ENCODE data around the gene DEPDC1B.
"Not testable (repeated sequence)": the region's sequence is repeated elsewhere in the genome, so short reads cannot be mapped to it uniquely, and the experiment has no call there.

The DEPDC1B gene

DNA sequence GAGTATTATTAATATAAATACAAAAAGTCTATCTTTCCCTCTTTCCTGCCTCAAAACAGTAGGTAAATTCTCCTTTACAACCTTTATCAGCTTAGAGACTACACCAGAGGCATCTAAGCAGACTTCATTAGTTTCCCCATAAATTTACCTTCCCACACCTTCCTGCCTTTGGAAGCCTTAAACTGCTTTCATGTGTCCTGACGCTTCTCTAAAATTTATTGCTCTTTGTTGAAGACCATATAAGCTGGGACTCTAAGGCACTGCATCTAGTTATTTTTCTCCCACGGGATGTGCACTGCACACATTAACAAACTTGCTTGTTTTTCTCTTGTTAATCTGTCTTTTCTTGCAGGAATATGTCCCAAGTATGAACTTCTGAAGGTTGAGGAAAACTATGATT, 51.8 kb downstream of the DEPDC1B start:
- no peak for DNase-seq (ENCODE audit: low spot score)

- no peak for DNase-seq (ENCODE audit: low spot score)
Observed at GRCh38 chr5:60640901-60641300, 59.1 kb downstream of the DEPDC1B start.

GRCh38 chr5:60639544-60639943, 60.4 kb downstream of the DEPDC1B start:
- DNase-seq (ENCODE audit: low spot score): no peak

GRCh38 chr5:60638300-60638699, 61.7 kb downstream of the DEPDC1B start:
- DNase-seq (ENCODE audit: low spot score): no peak

DNA sequence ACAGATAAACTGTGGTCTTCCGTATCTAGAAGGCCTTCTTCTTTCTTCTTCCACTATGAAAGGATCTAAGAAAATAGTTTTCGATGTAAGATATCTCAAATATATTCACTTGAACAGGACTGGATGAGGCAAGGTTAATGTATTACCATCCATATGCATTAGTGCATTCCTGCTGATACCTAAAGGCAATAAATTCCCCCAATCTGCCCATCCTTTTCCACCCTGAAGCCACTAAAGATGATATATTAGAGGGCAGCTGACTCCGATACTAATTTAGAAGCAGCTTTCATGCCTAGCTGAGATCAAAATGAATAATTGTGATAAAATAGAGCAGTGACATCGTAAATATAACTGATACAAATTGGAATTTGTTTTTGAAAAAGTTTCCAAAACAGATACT, 63.3 kb downstream of the DEPDC1B start:
- DNase-seq (ENCODE audit: low spot score): no peak

GRCh38 chr5:60636001-60636400, 64.0 kb downstream of the DEPDC1B start:
- DNase-seq (ENCODE audit: low spot score): no peak

DNA sequence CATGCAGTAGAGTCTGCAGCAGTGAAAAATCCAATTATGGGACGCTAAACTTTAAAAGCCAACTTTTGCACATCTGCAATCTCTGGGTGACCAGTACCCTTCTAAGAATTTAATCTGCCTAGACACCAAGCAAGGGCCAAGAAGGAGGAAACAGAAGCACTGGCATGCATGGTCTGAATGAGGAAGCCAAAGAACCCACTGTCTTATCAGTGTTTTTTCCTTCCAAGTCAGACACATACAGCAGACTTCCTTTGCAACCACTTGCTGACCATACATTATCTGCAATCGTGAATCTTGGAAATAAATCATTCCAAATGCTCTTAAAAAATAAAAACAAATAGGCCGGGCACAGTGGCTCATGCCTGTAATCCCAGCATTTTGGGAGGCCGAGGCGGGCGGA, 65.9 kb downstream of the DEPDC1B start:
- DNase-seq (ENCODE audit: low spot score): no peak

DNA sequence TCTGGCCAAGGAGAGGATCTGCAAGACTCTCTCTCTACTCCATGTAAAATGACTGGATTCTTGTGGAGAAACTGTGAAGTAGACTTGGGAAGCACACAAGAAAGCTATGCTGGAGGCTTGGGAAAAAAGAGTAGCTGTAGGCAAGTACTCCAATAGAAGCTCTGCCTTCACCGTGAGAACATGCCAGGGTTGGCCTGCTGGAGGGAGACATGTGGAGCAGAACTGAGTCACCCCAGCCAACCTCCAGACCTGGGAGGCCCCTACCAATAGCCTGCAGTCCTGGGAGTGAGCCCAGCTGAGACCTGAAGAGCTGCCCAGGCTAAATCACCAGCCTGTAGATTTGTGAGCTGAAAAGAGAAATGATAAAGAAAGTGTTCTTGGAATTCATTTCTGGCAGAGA, 66.6 kb downstream of the DEPDC1B start:
- DNase-seq (ENCODE audit: low spot score): no peak

DNA sequence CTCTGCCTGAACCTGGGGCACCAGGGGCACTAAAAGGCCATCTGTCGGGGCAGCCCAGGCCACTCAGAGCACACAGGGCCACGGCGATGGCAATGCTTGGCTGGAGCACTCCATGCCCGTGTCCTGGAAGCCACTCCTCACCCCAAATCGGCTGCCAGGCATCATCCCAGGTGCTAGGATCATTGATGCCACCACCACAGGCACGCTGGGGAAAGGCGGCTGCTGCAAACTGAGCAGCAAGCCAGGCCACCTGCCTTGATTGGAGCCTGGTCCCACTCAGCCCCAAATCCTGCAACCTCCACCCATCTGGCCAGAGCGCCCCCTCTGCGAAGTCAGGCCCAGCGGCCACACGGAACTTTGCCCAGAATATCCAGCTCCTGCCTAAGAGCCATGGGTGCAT, 67.8 kb downstream of the DEPDC1B start:
- DNase-seq (ENCODE audit: low spot score): no peak

- DNase-seq (ENCODE audit: low spot score): no peak
Observed at GRCh38 chr5:60630836-60631235, 69.1 kb downstream of the DEPDC1B start.

GRCh38 chr5:60630179-60630578, 69.8 kb downstream of the DEPDC1B start:
- no peak for DNase-seq (ENCODE audit: low spot score)

DNA sequence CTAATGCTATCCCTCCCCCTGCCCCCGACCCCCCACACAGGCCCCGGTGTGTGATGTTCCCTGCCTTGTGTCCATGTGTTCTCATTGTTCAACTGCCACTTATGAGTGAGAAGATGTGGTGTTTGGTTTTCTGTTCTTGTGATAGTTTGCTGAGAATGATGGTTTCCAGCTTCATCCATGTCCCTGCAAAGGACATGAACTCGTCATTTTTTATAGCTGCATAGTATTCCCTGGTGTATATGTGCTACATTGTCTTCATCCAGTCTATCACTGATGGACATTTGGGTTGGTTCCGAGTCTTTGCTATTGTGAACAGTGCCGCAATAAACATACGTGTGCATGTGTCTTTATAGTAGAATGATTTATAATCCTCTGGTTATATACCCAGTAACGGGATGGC, 75.1 kb downstream of the DEPDC1B start:
- not testable (repeated sequence) for DNase-seq (ENCODE audit: low spot score)

DNA sequence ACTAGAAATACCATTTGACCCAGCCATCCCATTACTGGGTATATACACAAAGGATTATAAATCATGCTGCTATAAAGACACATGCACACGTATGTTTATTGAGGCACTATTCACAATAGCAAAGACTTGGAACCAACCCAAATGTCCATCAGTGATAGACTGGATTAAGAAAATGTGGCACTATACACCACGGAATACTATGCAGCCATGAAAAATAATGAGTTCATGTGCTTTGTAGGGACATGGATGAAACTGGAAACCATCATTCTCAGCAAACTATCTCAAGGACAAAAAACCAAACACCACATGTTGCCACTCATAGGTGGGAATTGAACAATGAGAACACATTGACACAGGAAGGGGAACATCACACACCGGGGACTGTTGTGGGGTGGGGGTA, 79.2 kb downstream of the DEPDC1B start:
- DNase-seq (ENCODE audit: low spot score): not testable (repeated sequence)

DNA sequence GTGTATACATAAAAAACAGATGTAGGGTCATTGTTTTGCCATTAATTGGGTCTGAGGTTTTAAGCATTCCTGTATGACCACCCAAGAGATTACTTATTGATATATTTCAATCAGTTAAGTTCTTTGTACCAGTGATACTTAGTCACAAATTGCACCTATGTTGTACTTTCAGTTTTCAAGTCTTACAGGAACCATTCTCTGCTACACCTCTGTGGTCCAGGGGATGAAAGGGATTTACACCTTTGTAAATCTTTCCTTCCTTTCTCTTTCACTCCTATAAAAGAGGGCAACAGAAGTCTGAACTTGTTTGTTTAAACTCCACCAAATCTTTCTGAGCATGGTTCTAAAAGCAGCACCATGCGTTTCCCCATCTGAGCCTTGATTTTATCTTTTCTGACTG, 86.1 kb downstream of the DEPDC1B start:
- DNase-seq (ENCODE audit: low spot score): no peak

GRCh38 chr5:60611099-60611740, 88.7 kb downstream of the DEPDC1B start:
- DNase-seq (ENCODE audit: low spot score): no peak

GRCh38 chr5:60604771-60605170, 95.2 kb downstream of the DEPDC1B start:
- no peak for DNase-seq (ENCODE audit: low spot score)

DNA sequence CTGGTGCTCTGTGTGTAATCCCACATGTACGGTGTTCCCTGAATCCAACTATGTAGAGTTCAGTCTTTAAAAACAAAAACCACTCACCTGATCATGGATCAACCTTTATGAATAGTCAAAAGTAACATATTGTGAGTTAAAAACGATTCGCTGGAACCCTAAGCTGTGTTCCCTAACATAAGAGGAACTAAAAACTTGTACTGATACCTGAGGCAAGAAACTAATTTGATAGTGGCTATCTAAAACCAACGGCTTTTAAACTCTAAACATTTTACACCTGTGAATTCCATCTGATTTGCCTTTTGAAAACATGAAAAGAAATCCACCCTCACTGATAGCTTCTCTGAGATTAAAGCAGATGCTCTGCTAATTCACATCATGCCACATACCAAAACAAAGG, 101.5 kb downstream of the DEPDC1B start:
- no peak for DNase-seq (ENCODE audit: low spot score)

GRCh38 chr5:60597572-60598320, 102.2 kb downstream of the DEPDC1B start:
- DNase-seq (ENCODE audit: low spot score): no peak

- no peak for DNase-seq (ENCODE audit: low spot score)
Observed at GRCh38 chr5:60594715-60595477, 105.1 kb downstream of the DEPDC1B start.

DNA sequence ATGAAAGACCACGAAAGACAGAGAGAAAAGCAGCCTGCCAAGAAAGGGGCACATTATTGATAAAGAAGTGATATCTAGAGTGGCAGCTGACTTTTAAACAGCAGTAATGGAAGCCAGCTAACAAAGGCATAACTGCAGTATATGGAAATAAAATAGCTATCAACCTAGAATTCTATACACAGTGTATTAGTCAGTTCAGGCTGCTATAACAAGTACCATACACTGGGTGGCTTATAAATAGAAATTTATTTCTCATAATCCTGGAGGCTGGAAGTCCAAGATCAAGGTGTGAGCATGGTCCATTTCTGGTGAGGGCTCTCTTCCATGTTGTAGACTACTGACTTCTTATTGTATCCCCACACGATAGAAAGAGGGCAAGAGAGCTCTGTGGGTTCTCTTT, 109.8 kb downstream of the DEPDC1B start:
- DNase-seq (ENCODE audit: low spot score): no peak

- not testable (repeated sequence) for DNase-seq (ENCODE audit: low spot score)
Observed at GRCh38 chr5:60587312-60587711, 112.7 kb downstream of the DEPDC1B start.

DNA sequence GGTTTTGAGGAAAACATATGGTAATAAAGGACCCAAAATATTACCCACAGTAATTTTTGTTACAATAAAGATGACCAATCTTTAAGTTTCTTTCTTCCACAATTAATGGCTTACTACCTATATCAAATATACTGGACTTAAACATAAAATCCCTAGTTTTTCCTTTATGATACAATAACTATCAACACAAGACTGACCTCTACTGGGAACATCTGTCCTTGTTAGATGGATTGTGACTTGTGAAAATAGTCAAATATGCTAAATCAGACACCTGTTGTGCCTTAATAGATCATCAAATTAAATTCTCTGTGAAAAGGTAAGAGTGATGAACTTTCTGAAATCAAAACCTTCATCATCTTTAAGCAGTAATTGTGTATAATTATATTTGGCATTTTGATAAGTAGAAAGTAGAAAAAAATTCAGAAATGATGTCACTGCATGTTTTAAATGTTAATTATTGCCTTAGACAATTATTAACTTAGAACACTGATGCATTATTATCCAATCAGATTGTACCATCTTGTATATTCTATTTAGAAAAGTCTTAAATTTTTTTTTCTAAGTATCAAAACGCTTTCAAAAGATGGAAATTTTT, 113.6 kb downstream of the DEPDC1B start:
- no peak for DNase-seq (ENCODE audit: low spot score)

- DNase-seq (ENCODE audit: low spot score): no peak
Observed at GRCh38 chr5:60585618-60586017, 114.3 kb downstream of the DEPDC1B start.
